ENCODE measurements around the gene PHF14.

The PHF14 gene

DNA sequence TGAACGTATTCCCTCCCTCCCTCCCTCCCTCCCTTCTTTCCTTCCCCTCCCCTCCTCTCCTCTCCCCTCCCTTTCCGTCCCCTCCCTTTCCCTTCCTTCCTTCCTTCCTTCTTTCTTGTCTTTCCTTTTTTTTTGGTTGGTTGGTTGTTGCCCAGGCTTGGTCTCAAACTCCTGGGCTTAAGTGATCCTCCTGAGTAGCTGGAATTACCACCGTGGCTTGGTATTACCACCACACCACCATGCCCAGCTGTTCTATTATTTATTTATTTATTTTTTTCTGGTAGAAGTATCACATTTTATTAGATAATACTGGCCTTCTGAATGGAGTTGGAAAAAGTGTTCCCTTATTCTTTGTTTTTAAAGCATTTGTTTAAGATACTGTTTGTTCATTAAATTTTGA, 95.9 kb downstream of the PHF14 start:
- TF ChIP-seq GATA2 (IDR thresholded peaks at IDR 0.05; ENCODE audit: low read depth, low read length) (no peak), GATA3 (IDR thresholded peaks at IDR 0.05; ENCODE audit: low read depth, low read length) (no peak)

DNA sequence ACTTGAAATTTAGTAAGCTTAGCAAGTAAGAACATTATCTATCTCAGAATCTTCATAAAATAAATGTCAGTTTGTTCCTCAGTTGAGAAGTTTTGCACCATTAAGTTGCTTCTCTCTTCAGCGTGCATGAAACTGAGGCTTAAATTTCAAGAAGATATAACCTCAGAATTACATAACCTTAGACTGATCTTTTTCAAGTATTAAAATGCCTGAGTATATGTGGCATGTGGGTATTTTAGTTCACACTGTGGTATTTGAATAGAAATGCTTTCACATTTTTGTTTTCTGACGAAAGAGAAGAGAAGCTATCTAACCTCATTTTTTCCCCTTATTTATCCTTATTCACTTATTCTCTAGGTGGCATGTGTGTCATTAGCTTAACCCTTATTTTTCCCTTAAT, 104.1 kb downstream of the PHF14 start:
- TF ChIP-seq GATA2 (IDR thresholded peaks at IDR 0.05; ENCODE audit: low read depth, low read length) (no peak), GATA3 (IDR thresholded peaks at IDR 0.05; ENCODE audit: low read depth, low read length) (no peak)

GRCh38 chr7:11078247-11078834, 104.7 kb downstream of the PHF14 start:
- TF ChIP-seq GATA2 (IDR thresholded peaks at IDR 0.05; ENCODE audit: low read depth, low read length) (no peak), GATA3 (IDR thresholded peaks at IDR 0.05; ENCODE audit: low read depth, low read length) (no peak)

GRCh38 chr7:11079907-11080306, 106.2 kb downstream of the PHF14 start:
- no peak for TF ChIP-seq GATA2 (IDR thresholded peaks at IDR 0.05; ENCODE audit: low read depth, low read length)
- no peak for TF ChIP-seq GATA3 (IDR thresholded peaks at IDR 0.05; ENCODE audit: low read depth, low read length)

- TF ChIP-seq GATA3 (IDR thresholded peaks at IDR 0.05; ENCODE audit: low read depth, low read length), result no peak
- no peak for TF ChIP-seq GATA2 (IDR thresholded peaks at IDR 0.05; ENCODE audit: low read depth, low read length)
Measured at GRCh38 chr7:11082121-11082520, 108.4 kb downstream of the PHF14 start.

DNA sequence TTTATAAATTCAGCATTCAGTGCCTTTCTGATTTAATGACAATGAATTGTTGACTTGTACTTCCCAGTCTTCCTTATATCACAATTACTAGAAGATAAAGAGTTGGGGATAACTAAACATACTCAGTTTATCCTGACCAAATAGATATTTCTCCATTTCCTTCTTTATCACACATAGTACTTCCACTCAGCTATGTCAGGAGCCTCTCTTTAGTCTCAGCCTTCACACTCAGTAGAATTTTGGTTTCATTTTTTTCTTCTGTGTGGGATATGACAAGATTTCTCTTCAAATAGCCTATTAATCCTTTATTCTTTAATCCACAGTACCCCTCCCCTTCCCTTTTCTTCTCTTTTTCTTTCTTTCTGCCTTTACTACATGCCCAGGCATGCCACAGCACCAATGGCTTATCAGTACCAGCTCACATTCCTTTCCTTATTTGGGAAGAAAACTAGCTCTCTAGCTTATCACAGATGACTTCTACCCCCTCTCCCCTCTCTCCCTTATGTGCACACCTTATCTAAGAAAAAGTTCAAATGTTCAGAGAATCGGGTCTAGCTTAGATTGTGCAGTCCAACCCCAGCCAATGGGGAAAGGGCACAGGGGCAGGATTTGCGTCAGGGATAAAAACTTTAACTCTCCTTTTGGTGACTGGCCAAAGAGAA, 109.0 kb downstream of the PHF14 start:
- TF ChIP-seq GATA3 (IDR thresholded peaks at IDR 0.05; ENCODE audit: low read depth, low read length), result no peak
- TF ChIP-seq GATA2 (IDR thresholded peaks at IDR 0.05; ENCODE audit: low read depth, low read length), result no peak

DNA sequence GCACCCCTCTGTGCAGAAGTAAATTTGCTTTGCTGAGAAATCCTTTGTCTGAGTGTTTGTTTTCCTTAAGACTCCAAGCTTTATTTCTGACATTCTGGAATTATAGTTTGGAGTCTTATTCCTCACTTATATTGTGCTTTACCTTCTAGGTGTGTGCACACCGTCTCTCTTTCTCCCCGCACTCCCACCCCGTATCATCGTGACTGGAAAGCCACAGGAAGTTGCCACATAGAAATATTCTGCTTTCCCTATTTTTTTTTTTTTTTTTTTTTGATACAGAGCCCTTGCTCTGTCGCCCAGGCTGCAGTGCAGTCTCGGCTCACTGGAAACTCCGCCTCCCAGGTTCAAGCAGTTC, 109.5 kb downstream of the PHF14 start:
- no peak for TF ChIP-seq GATA2 (IDR thresholded peaks at IDR 0.05; ENCODE audit: low read depth, low read length)
- TF ChIP-seq GATA3 (IDR thresholded peaks at IDR 0.05; ENCODE audit: low read depth, low read length), result no peak

GRCh38 chr7:11104578-11104977, 130.9 kb downstream of the PHF14 start:
- TF ChIP-seq GATA2 (IDR thresholded peaks at IDR 0.05; ENCODE audit: low read depth, low read length), result no peak
- no peak for TF ChIP-seq GATA3 (IDR thresholded peaks at IDR 0.05; ENCODE audit: low read depth, low read length)

GRCh38 chr7:11109659-11110058, 136.0 kb downstream of the PHF14 start:
- no peak for TF ChIP-seq GATA2 (IDR thresholded peaks at IDR 0.05; ENCODE audit: low read depth, low read length)

DNA sequence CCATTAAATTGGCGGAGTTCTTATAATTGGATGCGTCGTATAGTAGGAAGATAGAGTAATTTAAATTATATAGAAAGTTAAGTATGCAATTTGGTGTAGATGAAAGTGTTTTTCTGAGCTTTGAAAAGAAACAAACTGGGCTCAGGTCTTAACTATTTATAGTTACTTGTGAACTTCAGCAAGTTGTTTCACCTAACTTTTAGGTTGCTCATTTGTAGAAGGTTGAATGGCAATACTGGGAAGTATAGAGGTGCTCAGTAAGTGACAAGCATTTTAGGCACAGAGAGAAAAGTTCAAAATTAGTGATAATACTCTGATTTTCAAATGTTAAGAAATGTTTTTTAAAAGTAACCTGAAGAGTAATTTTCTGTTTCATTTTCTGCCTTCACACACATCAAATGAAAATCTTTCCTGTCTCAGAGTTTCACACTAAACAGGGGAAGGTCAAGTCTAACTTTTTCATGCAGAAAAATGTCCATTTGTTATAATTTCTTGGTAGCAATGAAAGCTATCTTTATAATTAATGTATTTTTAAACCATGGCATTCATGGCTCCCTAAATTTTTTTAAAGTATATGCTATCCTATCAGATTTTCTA, 146.5 kb downstream of the PHF14 start:
- TF ChIP-seq GATA2 (IDR thresholded peaks at IDR 0.05; ENCODE audit: low read depth, low read length) (no peak), GATA3 (IDR thresholded peaks at IDR 0.05; ENCODE audit: low read depth, low read length) (no peak)

DNA sequence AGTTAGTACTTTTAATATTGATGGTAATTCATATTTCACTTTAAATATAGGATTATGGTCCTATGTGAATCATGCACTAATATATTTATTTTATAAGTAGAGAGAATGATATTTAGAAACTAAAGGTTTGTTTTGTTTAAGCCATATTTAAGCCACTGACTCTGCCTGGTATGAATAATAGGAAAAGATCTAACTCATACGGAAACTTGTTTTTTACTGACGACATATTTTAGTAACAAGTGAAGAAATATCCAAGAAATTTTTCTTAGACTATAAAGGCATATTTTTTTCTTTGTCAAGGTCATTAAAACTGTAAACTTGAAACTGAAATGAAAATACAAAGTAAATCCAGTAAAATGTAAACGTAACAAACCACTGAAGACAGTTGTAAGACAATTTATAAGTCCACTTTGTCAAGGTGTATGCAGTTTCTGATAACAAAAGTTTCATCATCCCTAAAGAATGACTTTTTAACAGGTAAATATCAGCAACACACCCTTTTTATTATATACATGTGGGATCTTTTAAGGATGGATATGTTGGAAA, 147.1 kb downstream of the PHF14 start:
- TF ChIP-seq GATA3 (IDR thresholded peaks at IDR 0.05; ENCODE audit: low read depth, low read length) (no peak), GATA2 (IDR thresholded peaks at IDR 0.05; ENCODE audit: low read depth, low read length) (no peak)

- no peak for TF ChIP-seq GATA3 (IDR thresholded peaks at IDR 0.05; ENCODE audit: low read depth, low read length)
Measured at GRCh38 chr7:11124856-11125559, 151.3 kb downstream of the PHF14 start.

GRCh38 chr7:11127114-11127785, 153.6 kb downstream of the PHF14 start:
- TF ChIP-seq GATA3 (IDR thresholded peaks at IDR 0.05; ENCODE audit: low read depth, low read length) (no peak), GATA2 (IDR thresholded peaks at IDR 0.05; ENCODE audit: low read depth, low read length) (no peak)

GRCh38 chr7:11127988-11128387, 154.3 kb downstream of the PHF14 start:
- TF ChIP-seq GATA3 (IDR thresholded peaks at IDR 0.05; ENCODE audit: low read depth, low read length) (peak; percentile 53), GATA2 (IDR thresholded peaks at IDR 0.05; ENCODE audit: low read depth, low read length) (no peak)
